Ishikawa (cell line): ENCODE measurements around the gene YWHAQ.

Experiments
- CEBPB ChIP-seq: IDR thresholded peaks from 2 replicates; pipeline ENCODE4 v1.6.1; 2012
- EP300 ChIP-seq: IDR thresholded peaks from 2 replicates; pipeline ENCODE4 v1.6.1; 2012; ENCODE audit warnings: borderline replicate concordance
- FOXM1 ChIP-seq: IDR thresholded peaks from 2 replicates; pipeline ENCODE4 v1.6.1; 2012; ENCODE audit warnings: low read depth, borderline replicate concordance
- NFIC ChIP-seq: IDR thresholded peaks from 2 replicates; pipeline ENCODE4 v1.6.1; 2012
- RAD21 ChIP-seq: IDR thresholded peaks from 2 replicates; pipeline ENCODE4 v1.6.1; 2012; ENCODE audit warnings: low read depth
- REST ChIP-seq: IDR thresholded peaks from 2 replicates; pipeline ENCODE4 v1.6.1; 2012; ENCODE audit warnings: low read depth, mild to moderate bottlenecking
- TAF1 ChIP-seq: IDR thresholded peaks from 2 replicates; pipeline ENCODE4 v1.6.1; 2012; ENCODE audit warnings: low read depth, mild to moderate bottlenecking
- TCF12 ChIP-seq: IDR thresholded peaks from 2 replicates; pipeline ENCODE4 v1.6.1; 2012; ENCODE audit warnings: low read depth
- ZBTB7A ChIP-seq: IDR thresholded peaks from 2 replicates; pipeline ENCODE4 v1.6.1; 2012; ENCODE audit warnings: low read depth

- TF ChIP-seq TCF12 (no peak), FOXM1 (no peak), CEBPB (no peak), EP300 (no peak), RAD21 (no peak), TAF1 (no peak), REST (no peak), ZBTB7A (no peak), NFIC (no peak)
Observed at GRCh38 chr2:9596621-9597311, 34.0 kb downstream of the YWHAQ start.
